Endometrial microvascular endothelial cells (primary cell): ENCODE measurements around the gene SGMS1. TPM values are rescaled to one million over a fixed set of nuclear protein-coding genes. Genes with fewer than 3 reads are reported as not detected.
"Not testable (repeated sequence)": the region's sequence is repeated elsewhere in the genome, so short reads cannot be mapped to it uniquely, and the experiment has no call there.

Experiments used
- in situ Hi-C: cut with HindIII; loops from 2 replicates; pipeline ENCODE4 v1.10.0; 2017; ENCODE audit warnings: low sequenced_read_pairs, low pct_unique_long_range_greater_than_20kb; ENCODE audit errors: inconsistent ontology term
- total RNA-seq: library from RNA; depleted of rRNA; stranded (reverse); fragments of >200 nt; gene quantifications from one replicate; pipeline ENCODE4 v1.2.3, GENCODE V29; 2015; ENCODE audit errors: inconsistent ontology term

Gene SGMS1
- total RNA-seq, 1 donor from 2014 or later: 52.3 TPM

DNA sequence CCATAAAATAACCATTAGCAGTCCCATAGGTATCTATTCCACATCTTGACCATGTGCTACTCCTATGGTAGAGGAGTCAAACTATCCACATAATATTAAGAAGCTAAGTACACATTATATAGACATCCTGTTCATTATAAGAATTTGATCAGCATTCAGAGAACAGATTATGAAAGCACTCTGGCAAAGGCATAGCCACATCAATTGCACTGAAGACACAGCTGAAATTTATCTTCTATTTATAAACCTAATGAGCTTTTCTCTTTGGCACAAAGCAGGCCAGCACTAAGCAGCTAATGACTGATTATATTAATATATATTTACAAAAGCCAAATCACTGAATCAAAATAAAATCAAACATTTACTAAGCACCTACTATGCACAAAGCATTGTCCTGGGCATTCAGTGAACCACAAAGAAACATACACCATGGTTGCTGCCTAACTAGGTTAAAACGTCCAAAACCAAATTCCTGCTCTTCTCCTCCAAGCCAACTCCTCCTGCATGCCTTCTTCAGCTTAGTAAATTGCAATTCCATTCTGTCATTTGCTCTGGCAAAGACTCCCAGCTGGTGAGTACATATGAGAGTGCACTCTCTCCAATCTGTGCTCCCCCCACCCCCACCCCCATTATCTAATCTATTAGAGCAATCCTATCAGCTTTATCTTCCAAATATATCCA is 249.8 kb downstream of the SGMS1 start:
- in situ Hi-C loops: no loop called here

DNA sequence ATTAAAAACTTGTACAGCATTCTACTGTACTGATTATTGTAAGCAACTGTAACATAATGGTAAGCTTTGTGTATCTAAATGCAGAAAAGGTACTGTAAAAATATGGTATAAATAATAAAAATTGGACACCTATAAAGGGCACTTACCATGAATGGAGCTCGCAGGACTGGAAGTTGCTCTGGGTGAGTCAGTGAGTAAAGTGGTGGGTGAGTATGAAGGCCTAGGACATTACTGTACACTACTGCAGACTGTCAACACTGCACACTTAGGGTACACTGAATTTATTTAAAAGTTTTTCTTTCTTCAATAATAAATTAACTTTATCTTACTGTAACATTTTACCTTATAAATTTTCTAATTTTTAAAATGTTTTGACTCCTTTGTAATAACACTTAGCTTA is 253.8 kb downstream of the SGMS1 start:
- in situ Hi-C loops: no loop called here

DNA sequence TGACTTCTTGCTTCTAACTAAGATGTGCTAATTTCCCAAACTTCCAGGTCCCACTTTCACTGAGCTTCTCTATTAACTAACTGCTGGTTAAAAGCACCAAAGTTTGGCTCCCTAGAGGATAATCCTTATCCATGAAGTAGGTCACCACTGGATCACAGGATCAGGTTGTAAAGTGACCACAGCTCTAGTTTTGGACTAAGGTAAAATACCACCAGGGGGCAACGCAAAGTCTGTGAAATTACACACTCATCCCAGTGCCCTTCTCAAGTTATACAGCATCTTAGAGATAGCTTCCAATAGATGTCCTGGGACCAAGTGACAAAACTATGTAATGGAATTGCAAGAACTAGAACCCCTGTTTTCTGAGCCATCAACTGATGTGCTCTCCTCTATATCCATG is 256.0 kb downstream of the SGMS1 start:
- in situ Hi-C loops: no loop called here

DNA sequence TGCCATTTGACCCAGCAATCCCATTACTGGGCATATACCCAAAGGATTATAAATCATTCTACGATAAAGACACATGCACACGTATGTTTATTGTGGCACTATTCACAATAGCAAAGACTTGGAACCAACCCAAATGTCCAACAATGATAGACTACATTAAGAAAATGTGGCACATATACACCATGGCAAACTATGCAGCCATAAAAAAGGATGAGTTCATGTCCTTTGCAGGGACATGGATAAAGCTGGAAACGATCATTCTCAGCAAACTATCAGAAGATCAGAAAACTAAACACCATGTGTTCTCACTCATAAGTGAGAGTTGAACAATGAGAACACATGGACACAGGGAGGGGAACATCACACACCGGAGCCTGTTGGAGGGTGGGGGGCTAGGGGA is 257.3 kb downstream of the SGMS1 start:
- in situ Hi-C loops: not testable (repeated sequence)

DNA sequence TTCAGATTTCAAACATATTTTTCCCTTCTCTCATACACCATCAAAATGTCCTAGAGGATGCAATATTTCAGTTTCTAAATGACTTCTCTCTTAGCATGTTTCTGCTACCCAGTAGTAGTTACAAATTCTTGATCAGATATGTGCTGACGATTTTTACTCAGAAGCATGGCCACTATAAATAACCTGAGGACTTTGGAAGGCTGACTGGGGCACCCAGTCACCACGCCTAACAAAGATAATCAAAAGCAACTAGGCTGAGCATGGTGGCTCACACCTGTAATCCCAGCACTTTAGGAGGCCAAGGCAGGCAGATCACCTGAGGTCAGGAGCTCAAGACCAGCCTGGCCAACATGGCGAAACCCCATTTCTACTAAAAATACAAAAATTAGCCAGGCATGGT is 259.0 kb downstream of the SGMS1 start:
- in situ Hi-C loops: not testable (repeated sequence)

DNA sequence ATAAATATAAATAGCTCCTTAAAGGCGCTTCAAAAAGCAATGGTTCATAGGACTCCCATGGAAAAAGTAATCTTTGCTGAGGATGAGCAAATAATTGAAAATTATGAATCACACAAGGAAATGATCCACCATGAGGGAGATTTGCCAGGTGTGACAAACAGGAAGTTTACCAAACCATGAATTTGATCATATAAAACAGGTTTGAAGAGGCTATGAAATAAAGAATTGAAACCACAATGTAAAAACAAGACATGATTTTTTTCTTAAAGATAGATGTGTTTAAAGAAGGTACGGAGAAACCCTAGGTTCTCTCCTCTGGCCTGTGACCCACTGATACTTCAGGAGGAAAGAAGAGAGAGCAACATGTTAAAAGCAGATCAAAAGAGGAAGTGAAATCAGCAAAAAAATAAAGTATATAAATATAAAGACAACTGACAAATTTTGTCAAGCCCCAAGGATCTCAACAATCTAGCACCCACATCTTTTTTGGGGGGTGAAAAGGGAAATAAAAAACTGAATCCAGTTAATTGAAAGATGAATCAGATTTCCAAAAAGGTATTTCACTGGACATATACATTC is 261.1 kb downstream of the SGMS1 start:
- in situ Hi-C loops: no loop called here

DNA sequence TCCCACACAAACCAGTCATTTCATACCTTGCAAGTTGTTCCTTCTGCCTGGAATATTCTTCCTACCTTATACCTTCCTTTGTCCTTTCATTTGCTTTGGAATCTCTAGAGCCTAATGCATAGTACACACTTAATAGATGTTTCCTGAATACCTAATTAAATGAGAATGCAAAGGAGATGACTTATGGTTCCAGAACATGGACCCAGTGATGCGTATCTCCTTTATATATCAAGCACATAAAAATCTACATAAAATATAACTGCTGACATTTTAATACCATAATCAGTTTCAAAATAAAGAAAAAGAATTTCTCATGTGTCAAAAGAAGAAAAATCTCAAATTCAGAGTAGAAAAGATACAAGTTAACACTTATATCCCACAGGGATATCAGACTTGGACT is 261.8 kb downstream of the SGMS1 start:
- in situ Hi-C loops: no loop called here

DNA sequence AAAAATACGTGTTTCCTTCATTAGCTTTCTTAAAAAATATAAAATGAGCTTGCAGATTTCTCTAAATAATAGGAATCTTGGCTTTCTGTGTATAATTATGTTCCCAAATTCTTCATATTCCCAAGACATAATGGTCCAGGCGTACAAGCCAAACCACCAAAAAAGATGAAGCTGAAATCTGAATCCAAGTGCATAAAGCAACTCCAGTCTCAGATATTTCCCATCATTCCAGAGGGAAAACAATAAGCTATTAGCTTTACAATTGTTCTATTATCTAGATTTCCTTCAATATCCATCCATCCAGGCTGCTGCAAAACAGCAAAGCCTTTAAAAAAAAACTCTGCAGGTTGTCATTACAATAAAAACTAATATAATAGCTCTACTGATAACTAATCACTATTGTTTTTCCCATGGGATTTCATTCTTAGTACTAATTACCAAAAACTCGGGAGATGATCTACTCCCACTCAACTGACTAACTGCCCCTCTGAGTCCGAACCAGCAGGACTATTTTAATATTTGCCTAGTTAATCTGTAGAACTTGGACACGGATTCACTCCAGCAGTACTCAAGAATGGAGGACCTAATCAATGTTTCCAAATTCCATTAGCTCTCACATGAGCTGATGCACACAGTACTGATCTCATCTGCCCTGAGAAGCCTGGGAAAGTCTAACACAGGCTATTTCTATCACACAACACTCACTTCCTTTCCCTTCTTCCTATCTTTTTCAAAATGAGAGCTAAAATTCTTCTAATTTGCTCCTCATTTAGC is 263.5 kb downstream of the SGMS1 start:
- in situ Hi-C loops: no loop called here

DNA sequence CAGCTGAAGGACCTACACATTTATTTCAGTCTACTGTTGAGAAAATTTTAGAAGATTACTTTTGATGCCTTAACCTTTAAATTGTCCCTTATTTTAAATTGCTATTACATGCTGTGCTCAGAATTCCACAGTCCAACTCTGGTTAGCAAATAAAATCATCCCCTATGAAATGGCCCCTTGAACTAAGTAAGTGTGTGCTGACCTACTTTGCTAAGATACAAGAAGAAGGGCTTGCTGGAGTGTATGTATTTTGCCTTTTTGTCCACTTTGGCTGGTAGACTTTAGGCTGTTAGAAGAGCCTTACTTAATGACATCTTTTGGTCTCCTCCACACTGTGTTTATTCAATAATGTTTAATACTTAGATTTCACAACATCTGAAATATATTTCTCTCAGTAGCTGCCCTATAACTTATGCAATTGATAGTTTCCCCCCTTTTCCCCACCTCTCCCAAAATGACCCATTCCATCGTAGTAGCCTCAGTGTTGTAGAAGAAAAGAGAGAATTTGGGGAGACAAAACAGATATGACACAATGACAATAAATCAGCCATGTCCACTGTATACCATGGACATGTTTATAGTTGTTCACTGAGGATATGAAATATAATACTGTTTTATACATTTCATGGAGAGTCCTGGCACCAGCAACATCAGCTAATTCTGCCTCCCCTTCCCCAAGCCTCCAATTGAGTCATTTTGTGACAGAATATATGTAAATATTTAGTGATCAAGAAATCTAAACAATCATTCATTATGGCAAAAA is 264.6 kb downstream of the SGMS1 start:
- in situ Hi-C loops: no loop called here

DNA sequence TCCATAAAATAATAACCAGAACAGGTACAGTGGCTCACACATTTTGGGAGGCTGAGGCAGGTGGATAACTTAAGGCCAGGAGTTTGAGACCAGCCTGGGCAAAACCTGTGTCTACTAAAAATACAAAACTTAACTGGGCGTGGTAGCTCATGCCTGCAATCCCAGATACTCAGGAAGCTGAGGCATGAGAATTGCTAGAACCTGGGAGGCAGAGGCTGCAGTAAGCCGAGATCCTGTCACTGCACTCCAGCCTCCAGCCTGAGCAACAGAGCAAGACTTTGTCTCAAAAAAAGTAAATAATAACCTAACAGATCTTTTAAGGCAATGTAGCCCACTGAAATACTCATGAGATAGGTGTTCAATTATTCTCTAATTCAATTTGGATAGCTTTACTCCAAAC is 265.3 kb downstream of the SGMS1 start:
- in situ Hi-C loops: no loop called here

DNA sequence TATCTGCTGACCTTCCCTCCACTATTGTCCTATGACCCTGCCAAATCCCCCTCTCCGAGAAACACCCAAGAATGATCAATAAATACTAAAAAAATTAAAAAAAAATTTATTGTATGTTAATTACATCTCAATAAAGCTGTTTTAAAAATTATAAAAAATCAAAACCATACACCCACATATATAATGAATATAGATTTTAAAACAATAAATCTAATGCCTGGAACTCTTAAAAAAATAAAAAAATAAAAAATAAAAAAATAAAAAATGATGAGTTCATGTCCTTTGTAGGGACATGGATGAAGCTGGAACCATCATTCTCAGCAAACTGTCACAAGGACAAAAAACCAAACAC is 267.3 kb downstream of the SGMS1 start:
- in situ Hi-C loops: not testable (repeated sequence)

DNA sequence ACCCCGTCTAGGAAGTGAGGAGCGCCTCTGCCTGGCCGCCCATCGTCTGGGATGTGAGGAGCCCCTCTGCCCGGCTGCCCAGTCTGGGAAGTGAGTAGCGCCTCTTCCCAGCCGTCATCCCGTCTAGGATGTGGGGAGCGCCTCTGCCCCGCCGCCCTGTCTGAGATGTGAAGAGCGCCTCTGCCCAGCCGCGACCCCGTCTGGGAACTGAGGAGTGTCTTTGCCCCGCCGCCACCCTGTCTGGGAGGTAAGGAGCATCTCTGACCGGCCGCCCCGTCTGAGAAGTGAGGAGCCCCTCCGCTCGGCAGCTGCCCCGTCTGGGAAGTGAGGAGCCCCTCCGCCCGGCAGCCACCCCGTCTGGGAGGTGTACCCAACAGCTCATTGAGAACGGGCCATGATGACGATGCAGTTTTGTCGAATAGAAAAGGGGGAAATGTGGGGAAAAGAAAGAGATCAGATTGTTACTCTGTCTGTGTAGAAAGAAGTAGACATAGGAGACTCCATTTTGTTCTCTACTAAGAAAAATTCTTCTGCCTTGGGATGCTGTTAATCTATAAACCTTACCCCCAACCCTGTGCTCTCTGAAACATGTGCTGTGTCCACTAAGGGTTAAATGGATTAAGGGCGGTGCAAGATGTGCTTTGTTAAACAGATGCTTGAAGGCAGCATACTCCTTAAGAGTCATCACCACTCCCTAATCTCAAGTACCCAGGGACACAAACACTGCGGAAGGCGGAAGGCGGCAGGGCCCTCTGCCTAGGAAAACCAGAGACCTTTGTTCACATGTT is 267.9 kb downstream of the SGMS1 start:
- in situ Hi-C loops: not testable (repeated sequence)

DNA sequence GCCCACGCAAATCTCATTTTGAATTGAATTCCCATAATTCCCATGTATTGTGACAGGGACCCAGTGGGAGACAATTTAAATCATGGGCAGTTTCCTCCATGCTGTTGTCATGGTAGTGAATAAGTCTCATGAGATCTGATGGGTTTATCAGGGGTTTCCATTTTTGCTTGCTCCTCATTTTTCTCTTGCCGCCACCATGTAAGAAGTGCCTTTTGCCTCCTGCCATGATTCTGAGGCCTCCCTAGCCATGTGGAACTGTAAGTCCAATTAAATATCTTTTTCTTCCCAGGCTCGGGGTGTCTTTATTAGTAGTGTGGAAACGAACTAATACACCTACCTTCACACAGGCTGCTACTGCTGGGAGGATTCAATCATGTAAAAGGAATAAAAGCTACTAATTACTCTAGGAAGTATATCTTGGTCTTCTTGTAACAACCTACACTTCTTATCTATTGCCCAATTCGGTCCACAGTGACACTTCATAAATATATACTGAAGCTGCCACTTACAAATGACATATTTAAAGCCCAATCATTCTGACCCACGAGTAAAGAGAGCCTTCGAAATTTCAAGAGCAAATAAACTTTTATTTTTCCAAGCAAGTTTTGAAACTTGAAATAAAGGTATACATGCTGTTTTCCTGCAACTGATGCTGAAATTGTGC is 272.1 kb downstream of the SGMS1 start:
- in situ Hi-C loops: no loop called here

DNA sequence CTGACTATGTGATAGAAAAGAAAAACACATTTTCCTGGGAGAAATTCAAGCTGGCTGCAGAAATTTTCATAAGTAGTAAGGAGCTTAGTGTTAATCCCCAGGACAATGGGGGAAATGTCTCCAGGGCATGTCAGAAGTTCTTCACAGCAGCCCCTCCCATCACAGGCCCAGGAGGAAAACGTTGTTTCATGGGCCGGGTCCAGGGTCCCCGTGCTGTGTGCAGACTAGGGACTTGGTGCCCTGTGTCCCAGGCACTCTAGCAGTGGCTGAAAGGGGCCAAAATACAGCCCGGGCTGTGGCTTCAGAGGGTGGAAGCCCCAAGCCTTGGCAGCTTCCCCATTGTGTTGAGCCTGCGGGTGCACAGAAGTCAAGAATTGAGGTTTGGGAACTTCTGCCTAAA is 273.4 kb downstream of the SGMS1 start:
- in situ Hi-C loops: no loop called here

DNA sequence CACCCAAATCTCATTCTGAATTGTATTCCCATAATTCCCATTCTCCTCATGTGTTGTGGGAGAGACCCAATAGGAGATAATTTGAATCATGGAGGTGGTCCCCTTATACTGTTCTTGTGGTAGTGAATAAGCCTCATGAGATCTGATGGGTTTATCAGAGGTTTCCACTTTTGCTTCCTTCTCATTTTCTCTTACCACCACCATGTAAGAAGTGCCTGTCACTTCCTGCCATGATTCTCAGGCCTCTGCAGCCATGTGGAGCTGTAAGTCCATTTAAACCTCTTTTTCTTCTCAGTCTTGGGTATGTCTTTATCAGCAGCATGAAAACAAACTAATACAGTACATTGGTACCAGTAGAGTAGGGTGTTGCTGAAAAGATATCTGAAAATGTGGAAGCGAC is 274.2 kb downstream of the SGMS1 start:
- in situ Hi-C loops: no loop called here

DNA sequence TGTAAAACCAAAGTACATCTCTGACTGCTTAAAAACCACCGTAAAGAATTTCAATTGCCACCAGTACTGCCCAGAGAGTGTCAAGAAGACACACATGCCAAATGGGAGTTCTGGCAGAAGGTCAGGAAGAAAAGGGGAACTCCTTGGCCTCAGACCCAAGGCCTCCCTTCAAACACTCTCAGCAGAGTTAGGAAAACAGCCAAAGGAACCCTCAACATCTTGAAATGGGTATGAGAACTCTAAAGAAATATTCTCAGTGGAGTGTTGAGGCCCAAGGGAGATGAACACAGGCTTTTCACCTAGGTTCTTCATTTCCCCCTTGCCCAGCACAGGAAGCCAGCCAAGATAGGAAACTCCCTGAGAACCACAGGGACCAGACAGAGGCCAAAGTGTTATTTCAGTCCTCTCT is 276.4 kb downstream of the SGMS1 start:
- in situ Hi-C loops: no loop called here

DNA sequence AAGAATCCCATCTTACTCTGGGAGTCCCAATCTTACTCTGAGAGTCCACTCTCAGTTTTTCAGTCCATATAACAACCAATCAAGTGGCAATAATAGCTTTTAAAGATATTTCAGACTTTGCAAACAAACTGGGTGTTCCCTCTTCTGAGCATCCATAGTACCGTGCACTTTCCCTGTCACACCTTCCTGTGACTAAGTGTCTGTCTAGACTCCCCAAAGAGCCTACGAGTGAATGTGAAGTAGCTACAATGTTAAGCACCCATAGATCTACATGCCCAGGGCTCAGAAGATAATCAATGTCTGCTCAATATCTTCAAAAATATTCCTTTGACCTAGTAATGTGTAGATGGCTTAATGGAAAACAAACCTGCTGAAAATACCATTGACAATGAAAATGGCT is 276.8 kb downstream of the SGMS1 start:
- in situ Hi-C loops: no loop called here

DNA sequence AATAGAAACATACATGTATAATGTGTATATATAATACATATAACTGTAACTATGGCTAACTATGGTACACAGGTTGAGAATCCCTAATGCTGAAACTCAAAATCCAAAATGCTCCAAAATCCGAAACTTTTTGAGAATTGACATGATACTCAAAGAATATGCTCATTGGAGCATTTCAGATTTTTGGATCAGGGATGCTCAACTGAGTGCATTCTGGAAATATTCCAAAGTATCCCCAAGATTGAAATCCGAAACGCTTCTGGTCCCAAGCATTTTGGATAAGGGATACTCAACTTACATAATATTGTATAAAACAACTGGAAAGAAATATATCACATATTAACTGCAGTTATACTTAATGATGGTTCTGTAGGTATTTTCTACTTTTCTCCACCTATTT is 278.2 kb downstream of the SGMS1 start:
- in situ Hi-C loops: no loop called here
